ENCODE measurements around the gene CLDN11.

GRCh38 chr3:170391108-170391507, 27.6 kb upstream of the CLDN11 start:
- TF ChIP-seq CTCF (IDR thresholded peaks at IDR 0.05), result no peak
- TF ChIP-seq EZH2phosphoT487 (IDR thresholded peaks at IDR 0.05), result no peak
